Hematopoietic multipotent progenitor cell treated with erythropoietin and hydrocortisone succinate and interleukin-3 and kit ligand, for 17 days (in vitro differentiated cells): Measurements from ENCODE around the gene DNAJC18.
A peak's percentile ranks its signal among the peaks of the same experiment; 100 is the strongest.

ENCODE experiments used
- DNase-seq: peaks from one replicate; pipeline ENCODE4 v3.0.0-alpha.2; 2015; ENCODE audit warnings: low spot score

The DNAJC18 gene

DNA sequence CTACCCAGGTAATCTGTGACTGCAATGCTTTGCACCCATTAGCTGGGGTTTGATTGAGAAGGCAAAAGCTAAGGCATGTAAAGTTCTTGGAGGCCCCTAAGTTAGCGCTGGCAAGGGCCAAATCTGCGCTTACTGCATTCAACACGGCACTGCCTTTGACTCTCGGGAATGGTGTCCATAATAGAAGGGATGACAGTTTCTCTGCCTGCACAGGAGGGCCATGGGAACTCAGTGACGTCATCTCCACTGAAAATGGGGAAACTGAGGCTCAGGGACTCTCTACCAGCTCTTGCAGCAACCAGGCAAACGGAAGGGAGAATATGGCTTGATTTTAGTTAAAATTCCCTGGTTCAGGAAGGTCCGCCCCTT lies 35.9 kb downstream of the DNAJC18 start:
- no peak for DNase-seq

DNA sequence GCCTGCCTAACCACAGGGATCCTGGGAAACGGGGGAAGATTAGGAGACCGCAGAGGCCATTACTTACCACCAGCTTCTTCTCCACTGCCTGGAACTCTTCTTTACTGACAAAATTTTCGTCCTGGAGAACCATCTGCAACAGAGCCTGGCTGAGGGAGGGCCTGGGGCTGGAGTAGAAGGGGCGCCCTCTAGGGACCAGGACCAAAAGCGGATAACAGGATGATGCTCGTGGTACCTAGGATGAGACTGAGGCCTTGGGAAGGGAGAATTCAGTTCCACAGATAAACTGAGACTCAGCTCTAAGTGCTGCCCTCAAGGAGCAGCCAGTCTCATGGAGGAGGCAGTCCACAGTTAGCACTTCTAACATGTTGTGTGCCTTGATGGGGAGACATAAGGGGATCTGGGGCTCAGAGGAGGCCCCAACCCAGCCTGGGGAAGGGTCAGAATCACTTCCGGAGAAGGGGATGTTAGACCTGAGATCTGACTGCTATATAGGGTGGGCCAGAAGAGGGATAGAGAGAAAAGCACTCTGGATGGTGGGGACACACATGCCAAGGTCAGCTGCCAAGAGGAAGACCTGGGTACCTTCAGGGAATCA lies 36.7 kb downstream of the DNAJC18 start:
- peak; percentile 49 for DNase-seq

DNA sequence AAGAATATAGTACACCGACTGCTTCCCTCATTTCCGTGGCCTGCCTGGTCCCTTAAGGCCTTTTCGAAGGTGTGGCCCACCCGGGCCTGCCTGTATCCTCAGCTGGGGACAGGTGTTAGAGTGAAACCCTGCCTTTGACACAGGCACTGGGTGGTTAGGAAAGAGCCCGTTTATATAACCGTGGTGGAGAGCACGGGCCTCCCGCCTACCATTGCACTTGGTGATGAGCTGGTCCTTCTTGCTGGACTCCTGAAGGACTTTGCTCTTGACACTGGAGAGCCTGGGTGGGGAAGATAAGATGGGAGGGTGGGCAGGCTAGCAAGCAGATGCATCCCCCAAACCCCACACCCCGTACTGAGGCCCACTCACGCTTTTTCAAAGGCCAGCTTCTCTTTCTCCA lies 37.8 kb downstream of the DNAJC18 start:
- DNase-seq = no peak

DNA sequence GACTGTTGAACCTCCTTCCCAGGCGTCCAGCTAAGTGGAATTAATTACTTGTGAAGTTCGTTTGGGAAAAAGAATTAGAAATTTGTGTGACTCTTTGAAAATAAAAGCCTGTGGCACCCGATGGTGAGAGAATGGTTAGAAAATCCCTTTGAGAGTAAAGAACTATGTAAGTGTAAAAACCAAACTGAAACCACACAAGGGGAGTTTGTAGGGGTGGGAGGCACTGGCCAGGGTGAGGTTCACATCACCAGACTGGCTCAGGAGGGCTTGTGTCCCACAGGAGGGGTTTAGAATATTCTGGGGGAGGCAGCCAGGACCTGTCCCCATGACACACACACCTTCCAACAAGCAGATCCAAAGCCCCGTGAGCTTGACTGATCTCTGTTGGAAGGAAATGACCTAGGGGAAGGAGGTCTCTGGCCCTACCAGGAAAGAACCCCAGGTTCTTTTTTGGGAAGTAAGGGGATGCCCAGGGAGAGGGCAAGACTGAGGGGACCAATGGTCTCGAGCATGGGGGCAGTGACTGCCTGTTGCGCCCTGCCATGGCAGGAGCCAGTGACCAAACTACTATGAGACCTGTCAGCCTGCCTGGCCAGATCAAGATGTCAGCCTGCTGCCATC lies 39.7 kb downstream of the DNAJC18 start:
- DNase-seq = no peak

DNA sequence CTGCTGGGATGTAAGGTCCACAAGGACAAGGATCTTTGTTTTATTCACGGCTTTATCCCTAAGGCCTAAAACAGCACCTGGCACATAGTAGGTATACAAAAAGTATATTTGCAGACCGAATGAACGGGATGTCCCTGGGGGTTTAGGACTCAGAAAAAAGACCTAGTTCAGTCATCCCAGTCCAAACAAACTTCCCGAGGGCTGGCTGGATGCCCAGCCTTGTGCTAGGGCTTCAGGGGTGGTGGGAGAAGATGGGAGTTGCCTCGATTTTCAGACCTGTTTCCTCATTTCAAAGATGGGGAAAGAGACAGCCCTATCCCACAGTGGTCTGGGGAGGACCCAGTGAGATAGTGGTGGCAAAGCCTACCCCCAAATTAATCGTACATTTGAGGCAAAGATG lies 41.4 kb downstream of the DNAJC18 start:
- no peak for DNase-seq

DNA sequence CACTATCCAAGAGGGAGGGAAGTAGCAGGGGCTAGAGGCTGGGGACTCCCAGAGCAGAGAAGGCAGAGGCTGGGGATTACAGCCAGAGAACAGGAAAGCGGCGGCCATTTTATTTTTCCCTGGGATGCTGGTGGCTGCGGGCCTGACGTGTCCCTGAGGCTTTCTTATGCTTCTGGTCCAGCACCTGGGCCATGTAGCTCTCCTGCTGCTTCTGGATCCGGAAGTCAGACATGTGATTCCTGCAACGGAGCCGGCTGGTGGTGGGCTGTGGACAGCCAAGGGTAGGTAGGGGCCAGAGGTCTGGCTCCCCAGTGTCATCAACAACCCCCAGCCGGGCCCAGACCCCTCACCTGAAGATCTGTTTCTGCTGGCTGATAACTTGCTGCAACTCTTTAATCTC lies 42.6 kb downstream of the DNAJC18 start:
- no peak for DNase-seq

DNA sequence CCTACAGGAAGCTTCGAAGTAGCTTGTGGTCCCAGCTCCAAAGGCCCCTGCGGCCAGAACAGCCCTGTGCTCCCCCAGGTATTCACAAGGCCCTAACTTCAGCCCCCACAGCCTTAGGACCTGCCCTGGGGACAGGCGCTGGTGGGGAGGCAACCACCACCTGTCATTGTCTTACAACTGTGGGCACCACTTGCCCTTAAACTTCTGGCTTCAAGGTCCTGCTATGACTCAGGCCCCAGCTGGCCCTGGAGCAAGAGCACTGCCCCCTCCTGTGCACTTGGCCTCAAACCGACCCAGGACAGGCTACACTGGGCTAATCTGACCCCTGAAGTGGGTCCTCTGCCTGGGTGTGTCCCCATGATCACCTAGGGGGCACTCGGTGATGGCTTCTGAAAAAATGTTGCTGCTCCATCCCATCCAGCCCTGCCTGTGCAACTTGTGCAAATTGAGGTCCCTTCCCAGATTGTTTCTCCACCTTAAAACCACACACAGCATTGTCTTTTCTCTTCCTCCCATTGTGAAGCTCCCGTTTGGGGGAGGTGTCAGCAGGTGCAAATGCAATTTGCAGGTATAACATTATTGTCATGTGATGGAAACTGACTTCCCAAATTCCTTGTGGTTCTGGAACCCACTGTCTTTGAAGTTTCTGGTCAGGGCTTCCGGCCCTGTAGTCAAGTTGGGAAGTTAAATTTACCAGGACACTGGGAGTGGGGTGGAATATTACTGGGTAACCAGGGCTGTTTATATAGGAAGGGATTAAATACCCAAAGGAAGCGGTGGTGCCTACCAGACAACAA lies 43.3 kb downstream of the DNAJC18 start:
- DNase-seq = no peak

DNA sequence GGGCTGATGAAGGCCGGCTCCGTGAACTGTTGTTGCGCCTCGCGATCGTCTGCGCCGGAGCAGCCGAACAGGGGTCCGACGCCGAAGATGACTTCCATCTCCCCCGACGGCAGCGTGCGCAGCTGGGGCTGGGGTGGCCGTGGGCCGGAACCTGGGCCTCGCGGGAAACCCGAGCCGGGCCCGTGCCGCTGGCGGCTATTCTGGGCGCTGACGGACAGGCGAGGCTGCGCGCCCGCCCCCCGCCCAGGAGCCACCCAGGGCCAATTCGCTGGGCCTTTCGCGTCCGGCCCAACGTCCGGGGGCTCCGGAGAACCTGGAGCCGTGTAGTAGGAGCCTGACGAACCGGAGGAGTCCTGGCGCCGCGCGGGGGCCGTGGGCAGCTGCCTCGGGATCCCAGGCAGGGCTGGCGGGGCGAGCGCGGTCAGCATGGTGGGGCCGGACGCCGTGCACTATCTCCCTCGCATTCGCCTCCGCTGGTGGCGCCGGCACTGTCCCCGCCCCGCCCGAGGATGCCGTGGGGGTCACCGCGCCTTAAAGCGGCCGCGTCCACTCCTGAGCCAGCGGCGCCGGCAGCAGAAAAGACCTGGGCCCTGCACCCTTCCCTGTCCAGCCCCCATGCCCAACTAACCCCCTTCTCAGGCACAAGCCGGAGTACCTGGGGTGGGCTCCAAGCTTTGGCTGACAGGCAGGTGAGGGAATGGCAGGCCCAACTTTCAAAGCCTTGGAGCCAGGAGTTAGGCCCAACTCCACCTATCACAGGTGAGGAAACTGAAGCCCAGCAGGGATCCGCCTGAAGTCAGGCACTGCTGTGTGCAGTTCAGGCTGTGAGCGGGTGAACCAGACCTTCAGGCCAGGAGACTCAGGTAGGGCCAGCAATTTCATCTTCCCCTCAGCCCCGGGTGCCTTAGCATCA lies 44.4 kb downstream of the DNAJC18 start, which contains the start of gene PROB1:
Gene PROB1, minus strand, starts transcription at position 451 of the 913 bp plus-strand sequence. Its CDS starts 23 bp downstream, at position 428.
- no peak for DNase-seq

DNA sequence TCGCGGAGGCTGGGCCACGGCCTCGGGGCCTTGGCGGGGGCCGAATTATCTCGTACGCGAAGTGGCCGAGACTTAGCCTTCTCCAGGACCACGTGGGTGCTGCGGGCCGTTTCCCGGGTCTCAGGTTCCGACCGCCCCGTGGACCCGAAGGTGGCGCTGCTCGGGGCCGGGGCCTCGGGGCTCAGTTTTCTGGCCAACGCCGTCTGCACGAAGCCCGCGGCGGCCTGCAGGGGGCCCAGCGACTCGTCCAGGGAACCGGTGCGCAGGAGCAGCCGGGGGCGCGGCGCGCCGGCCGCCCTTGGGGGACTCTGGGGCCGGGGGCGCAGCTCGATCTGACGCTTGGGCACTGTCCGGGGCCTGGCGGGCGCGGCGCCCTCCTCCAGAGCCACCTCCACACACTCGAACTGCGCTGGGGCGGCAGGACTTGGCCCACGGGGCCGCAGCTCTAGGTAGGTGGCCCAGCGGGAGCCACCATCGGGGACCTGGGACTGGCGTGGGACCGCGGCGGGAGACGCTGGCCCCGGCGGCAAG lies 45.1 kb downstream of the DNAJC18 start:
- DNase-seq = no peak

DNA sequence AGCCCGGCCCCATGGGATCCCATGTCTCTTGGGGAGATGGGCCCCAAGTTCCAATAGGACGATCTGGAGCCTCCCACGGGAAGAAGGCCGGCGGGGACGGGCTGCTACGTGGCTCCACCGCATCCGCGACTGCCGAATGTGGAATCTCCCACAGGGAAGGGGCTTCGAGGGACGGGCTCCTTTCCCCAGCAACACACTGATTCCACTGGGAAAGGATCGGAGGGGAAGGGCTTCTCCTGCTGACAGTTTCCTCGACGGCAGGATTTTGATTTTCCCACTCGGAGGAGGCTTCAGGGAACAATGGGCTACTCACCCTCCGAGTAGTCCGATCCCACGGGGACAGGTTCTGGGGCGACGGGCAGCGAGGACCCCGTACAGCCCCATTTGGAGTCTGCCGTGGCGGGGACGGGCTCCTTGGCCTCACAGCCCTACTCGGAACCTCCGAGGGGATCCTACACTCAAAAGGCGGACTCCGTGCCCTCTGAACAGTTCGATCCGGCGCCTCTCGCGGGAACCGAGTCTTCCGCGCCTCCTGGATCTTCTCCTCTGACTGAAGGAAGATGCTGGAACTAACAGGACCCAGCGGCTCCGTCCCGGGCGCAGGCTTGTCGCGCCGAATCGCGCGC lies 45.7 kb downstream of the DNAJC18 start:
- no peak for DNase-seq

DNA sequence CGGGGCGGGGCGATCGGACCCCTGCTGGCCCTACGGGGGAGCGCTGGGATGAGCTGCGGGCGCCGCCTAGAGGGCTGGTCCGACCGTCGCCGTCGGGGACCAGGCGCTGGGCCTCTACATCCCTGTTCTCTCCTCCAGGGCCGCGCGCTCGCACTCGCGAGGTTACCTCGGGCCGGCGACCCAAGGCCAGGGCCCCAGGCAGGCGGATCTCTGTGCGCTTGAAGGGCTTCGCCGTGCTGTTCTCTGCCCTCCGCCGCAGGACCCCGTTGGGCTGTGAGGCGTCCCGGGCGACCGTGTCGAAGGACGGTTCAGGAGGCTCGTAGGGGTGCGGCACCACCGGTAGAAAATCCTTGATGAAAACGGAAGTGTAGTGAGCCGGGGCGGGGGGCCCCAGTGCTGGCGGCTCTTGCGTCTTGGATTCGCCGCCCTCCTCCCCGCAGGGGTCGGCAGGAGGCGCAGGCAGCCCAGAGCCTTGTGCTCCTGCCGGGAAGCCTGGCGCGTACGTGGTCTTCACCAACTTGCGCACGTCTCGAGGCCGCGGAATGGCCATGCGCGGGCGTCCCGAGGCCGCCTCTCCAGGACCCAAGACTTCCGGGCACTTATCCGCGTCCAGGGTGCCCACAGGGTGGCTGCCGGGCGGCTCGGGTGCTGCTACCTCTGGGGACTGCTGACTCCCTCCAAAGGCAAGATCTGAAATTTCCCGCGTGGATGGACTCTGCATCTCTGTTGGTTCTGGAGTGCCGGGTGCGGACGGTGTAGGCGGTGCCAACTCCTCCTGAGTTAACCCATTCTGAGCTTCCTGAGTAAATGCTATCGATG lies 46.4 kb downstream of the DNAJC18 start:
- DNase-seq = peak; percentile 28

DNA sequence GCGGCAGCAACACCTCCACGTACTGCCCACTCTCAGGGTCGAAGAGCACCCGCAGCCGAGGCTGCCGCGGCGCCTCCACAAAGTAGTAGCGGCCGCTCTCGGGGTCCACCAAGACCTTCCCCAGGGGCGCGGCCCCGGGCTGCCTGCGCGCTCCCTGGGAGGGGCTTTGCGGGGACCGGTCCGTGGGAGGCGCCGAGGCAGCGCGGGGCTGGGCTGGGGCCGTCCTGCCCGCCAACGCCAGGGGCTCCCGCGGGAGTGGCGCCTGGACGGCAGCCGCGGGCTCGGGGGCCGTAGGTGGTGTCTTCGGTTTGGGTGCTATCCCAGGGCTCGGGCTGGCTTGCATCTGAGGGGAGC lies 47.0 kb downstream of the DNAJC18 start:
- DNase-seq = no peak

DNA sequence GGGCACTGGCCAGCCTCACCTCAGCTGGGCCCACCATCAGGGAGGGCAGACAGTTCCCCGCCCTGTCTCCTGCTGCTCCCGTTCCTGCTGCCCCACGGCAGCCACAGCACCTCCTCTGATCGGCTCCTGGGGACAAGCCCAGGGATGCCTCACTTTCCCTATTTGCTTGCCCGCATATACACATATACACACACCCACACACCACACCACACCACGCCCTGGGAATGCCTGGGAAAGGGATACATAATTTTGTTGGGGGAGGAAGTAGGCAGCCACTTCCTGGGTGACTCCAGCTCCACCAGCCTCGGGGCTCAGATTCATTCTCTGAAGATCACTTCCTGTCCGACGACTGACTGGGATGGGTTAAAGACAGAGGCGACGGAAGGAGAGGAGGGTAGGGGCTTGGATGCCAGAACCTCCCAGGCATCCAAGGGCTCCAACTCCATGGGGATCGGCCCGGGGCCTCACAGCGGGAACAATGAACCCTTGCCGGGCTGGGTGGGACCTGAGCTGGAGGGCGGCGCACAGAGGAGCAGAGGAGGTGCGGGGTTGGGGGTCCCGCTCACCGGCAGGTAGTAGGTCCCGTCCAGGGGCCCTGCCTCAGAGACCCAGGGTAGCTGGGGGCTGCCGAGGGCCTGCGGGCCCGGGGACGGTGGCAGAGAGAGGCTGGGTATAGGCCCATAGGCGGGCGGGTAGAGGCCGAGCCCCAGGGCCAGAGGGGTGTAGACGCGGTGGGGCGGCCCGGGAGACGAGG lies 47.6 kb downstream of the DNAJC18 start:
- no peak for DNase-seq

DNA sequence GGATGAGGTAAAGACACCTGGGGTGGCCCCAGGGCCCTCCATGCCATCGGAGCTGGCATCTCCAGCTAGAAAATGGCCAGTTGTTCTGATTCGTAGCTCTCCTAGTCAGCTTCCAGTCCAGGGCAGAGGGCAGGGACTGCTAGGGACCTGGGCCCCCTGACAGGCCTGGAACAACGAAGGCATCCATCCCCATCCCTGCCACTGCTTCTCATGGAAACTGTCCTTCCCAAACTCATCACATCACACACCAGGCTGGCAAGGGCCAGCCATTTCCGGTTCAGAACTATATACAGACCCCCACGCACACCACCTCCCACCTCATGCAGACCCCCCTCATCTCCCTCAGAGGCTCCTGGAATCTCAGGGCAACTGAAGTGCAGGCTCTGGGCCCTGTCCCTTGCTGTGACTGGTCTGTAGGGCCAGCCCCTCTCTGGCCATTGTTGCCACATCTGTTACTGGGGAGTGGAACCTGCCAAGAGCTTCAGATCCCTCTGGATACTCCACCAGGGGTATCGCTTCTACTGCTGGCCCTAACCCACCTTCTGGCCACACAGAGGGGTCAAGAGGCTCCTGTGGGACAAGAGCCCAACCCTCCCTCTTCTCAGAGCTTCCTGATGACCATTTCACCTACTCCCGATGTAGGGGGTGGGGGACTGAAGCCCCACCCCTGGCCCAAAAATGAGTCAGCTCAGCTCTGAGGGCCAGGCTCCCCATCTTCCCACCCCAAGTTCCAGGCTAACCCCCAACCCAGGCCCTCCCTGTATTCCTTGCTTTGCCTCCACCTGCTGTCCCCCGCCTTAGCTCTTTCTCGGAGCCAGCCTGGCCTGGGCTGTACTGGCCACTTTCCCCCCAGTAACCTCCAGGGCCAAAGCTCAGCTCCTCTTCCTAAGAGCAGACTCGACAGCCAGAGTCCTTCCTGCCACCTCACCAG lies 48.4 kb downstream of the DNAJC18 start:
- DNase-seq = no peak

DNA sequence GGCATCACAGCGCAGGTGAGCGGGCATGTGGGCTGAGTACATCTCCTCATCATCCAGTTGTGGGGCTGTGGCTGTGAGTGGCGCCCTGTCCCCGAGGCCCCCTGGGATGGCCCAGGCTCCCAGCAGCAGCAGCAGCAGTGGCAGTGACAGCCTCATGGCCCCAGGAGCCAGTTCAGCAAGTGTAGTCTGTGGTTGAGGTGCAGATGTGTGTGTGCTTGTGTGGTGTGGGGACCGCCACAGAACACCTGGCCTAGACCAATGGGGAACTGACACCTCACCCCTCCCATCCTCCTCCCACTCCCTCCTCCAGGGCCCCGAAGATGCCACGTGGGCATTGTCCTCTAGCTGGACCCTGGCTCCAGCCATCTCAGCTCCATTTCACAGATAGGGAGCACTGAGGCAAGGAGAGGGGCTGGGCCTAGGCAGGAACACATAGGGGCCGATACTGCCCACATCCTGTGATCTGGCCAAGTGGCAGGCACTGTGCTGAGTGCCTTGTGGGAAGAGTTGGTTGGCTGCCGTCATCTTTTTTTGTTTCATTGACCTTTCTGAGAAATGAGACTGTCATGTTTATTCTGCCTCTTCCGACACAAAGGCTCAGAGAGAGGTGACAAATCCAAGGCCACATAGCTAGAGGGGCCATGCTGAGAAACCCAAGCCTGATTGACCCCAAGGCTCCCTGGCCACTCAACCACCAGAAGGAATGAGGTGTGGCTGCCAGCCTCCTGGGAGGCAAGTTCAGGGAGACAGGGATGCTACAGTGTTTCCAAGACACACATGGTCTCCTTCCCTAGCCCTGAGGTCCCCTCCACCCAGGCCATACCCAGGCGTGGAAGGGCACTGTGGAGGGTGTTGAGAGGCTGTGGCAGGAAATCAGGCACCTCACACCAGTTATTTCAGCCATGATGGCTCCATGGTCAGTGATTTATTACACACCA lies 49.4 kb downstream of the DNAJC18 start, which contains the start of gene MZB1:
Gene MZB1, minus strand, starts transcription at position 213 of the 938 bp plus-strand sequence. Its CDS starts 57 bp downstream, at position 156.
- DNase-seq = no peak

DNA sequence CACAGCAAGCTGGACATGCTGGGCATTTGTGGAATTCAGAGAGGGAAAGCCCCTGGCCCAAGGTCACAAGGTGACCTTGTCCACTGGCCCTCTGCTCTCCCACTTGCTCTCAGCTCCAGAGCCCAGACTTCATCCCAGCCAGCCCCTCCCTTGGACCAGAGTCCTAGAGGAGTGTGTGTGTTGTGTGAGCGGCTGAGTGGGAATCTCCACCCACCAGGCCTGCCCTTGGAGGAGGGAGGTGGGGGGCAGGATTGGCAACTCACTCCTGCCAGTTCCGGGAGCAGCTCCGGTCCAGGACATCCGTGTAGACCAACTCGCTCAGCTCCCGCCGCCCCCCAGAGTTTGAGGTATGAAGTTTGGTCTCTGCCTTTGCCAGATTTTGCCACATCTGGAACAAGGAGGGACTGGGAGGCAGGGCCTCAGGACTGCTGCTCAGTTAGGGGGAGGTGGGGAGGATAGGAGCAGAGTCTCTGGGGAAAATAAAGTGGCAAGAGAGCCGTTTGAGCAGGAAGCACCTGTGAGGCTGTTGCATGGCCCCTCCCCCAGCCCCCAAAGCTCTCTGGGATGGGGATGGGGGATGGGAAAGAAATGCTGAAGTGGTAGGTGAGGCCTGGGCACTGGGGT lies 51.0 kb downstream of the DNAJC18 start:
- DNase-seq = no peak

DNA sequence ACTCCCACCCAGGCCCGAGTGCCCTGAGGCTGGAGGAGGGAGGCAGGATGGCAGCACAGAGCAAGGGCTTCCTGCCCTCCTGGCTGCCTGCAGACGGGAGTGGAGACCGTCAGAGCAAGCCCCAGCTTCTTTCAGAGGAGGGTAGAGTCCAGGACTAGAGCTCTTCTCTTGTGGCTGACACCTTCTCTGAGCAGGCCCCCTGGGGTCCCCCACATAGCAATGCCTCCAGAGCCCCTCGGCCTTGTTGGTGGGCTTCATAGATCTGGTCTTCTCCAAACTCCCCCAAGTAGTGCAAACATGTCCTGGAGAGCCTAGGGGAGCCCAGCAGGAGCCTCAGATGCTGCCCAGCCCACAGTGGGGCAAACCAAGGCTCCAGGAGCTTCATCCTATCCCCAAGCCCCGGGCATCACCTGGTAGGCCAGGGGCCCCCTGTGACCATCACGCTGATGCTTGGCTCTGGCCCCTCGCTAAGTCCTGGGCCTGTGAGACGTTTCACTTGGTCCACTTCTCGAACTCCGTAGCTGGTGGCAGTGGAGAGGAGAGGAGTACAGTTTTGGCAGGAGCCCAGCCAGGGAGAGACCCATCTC lies 51.6 kb downstream of the DNAJC18 start:
- no peak for DNase-seq
